GM18858 (cell line): ENCODE data around the gene NAT10.
"Not testable (repeated sequence)": the region's sequence is repeated elsewhere in the genome, so short reads cannot be mapped to it uniquely, and the experiment has no call there.

ENCODE experiments used
- ATAC-seq: cut with Tn5 transposase; IDR thresholded peaks from one replicate; pipeline ENCODE4 v1.9.1; 2021; ENCODE audit not compliant: unreplicated experiment

The NAT10 gene

DNA sequence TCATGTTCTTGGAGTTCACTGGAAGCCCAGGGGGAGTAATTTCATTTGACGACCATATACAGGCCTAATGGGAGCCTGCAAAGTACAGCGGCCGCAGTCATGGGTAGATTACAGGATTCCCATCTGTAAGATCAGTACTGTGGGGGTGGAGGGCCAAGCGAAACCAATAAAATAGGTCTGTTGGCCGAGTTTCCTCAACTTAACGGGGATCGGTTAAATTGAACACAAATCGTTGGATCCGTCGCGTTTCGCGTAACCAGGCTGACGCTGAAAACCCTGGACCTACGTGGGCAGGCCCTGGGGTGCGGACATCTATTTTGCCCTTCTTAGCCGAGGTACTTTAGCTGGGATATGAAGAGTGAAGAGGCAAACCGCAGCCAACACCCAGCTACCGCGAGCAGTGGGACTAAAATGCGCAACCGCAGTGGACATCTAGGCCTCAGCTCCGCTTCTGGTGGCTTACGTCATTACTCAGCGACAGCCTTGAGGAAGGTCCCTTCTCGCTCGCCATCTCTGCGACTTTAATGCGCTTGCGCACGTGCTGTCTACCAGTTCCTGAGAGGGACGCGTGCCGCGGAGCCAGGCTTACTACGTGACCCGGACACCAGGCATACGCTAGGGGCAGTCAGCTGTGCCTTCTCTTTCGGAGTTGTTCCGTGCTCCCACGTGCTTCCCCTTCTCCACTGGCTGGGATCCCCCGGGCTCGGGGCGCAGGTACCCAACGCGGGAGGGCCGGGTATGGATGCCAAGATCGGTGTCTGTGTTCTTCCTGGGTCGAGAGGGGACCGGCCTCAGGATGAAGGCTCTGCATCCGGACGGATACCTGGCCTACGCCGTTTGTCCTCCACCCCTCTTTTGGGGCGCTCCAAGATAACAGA, at the start of gene NAT10:
Gene NAT10 (plus strand): TSS at position 551 of the 878 bp plus-strand sequence. CDS start 2,597 bp downstream, outside the sequence.
- ATAC-seq: peak; percentile 88

DNA sequence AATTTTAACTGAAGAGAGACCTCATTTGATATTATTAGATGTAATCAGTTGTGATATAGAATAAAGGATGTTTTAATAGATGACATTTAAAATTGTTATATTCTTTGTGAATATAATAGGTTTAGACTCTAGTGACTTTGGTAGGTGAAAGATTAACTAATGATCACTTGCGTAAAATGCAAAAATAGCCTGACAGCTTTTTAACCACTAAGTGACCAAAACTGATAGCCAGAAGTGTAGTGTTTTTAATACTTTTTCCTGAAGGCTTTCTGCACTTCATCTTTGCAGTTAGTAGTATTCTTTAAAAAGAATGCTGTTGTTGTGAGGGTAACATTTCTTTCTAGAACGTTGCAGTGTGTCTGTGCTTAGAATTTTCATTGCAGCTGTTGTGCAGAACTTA, 48.8 kb upstream of the NAT10 start:
- ATAC-seq: no peak

DNA sequence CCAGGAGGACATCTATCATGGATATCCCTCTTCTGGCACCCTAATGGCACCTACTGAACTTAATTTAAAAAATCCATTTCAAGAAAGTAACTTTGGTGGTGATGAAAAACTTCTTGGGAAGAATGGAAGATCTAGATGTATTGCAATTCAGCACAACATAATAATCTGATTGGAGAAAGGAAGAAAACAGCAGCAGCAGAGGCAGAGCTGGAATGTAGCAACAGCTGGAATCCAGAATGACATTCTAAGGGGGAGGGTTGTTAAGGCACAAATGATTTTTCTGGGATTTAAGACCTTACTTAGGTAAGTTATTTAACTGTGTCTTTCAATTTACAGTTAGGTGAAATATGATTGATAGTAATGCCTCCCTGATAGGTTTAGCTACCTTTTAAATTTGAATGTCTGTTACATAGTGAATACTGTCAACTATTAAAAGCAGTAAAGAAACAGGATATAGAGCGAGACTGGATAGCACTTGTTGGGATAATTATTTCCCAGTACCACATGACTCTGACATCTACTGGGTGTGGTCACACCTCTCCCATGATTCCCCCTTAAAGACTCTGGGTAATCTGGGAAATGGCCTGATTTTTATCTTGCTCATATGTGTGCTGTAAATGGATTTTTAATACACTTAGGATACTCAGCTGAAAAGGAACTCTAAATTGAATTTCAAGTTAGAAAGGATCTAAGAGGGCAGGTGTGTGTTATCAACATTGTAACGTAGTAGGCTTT, 42.2 kb upstream of the NAT10 start:
- ATAC-seq: no peak

DNA sequence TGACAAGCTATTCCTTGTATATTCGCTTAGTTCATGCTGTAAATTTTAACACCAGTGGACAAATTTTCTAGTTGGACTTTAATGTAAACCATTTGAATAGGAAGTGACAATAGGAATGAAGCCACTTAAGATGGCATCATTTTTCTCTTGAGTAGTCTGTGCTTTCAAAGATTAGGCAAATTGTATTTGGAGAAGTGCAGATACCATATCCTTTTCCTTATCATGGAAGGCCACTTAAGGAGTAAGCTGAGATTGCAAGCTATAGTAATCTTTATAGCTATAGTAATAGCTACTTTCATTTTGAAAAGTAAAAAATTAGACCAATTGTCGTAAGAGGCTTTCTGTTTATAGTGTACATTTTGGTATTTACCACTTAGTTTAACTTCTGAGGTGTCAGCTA, 41.1 kb upstream of the NAT10 start:
- ATAC-seq: no peak

DNA sequence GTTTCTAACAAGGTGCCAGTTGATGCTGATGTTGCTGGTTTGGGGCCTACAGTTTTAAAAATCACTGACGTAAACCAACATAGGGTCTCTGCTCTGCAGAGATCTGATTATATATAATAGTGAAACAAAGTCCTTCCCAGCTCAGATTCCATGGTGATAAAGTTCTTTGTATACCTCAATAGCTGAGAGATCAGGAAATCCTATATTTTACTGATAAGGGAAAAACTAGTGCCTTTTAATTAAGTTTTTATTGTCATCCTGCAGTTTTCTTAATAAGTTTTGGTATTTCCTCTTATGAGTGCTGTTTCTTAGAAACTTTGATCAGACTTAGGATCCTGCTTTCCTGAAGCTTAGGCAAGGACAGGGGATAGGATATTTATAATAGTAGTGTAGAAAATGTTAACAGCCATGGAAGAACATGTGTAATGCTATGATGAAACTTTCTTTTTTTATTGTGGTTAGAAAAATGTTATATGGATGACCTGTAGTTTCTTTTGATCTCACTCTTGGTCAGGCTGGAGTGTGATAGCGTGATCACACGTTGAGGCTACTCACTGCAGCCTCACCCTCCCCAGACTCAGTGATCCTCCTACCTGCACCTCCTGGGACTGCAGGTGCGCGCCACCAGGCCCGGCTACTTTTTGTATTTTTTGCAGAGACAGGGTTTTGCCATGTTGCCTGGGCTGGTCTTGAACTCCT, 39.8 kb upstream of the NAT10 start:
- ATAC-seq: no peak

DNA sequence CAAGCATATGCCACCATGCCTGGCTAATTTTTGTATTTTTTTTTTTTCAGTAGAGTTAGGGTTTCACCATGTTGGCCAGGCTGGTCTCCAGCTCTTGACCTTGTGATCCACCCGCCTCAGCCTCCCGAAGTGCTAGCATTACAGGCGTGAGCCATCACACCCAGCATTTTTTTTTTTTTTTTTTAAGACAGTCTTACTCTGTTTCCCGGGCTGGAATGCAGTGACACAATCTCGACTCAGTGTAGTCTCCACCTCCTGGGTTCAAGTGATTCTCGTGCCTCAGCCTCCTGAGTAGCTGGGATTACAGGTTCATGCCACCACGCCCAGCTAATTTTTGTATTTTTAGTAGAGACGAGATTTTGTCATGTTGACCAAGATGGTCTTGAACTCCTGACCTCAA, 38.7 kb upstream of the NAT10 start:
- not testable (repeated sequence) for ATAC-seq

DNA sequence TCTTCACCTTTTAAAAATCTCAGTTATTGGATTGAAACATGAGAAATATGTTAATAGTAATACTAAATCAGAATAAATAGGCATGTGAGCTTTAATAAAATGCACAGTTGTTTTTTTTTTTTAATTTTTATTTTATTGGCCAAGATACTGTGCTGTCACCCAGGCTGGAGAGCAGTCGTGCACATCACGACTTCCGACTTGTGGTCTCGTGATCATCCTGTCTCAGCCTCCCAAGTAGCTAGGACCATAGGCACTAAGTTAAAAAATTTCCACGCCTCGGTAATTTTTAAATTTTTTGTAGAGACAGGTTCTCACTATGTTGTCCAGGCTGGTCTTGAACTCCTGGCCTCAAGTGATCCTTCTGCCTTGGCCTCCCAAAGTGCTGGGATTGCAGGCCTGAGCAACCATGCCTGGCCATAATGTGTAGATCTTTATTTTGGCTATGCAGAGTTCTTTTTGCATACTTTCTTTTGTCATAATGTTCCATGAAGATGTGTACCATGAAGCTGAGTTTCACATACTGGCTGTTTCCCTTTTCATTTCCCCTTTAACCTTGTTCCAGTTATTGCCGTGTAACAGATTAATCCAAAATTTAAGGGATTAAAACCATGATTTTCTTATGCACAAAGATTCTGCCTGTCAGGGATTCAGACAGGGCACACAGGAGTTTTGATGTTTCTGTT, 37.9 kb upstream of the NAT10 start:
- ATAC-seq: no peak

DNA sequence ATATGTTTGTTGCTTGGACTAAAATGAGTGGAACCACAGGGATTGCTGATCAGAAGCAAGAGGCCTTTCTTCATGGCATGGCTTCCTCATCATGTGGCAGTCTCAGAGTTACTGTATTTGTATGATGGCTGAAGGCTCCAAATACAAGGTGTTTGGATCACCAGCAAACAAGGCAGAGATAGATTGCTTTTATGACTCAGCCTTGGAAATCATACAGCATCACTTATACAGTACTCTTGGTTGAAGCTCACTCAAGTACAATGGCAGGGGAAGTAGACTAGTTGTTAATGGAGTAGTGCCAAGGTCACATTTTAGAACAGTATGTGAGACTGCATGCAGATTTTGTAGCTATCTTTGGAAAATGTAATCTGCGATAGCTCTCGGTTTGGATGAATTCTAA, 37.3 kb upstream of the NAT10 start:
- no peak for ATAC-seq

DNA sequence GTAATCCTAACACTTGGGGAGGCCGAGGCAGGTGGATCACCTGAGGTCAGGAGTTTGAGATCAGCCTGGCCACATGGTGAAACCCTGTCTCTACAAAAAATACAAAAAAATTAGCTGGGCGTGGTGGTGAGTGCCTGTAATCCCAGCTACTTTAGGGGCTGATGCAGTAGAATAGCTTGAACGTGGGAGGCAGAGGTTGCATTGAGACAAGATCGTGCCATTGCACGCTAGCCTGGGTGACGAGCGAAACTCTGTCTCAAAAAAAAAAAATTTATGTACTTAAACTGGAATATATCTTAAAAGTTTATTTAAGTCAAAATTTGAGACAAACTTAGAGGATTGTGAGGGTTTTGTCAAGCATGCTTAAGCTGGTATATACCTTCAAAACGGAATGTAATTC, 34.1 kb upstream of the NAT10 start:
- ATAC-seq: not testable (repeated sequence)

DNA sequence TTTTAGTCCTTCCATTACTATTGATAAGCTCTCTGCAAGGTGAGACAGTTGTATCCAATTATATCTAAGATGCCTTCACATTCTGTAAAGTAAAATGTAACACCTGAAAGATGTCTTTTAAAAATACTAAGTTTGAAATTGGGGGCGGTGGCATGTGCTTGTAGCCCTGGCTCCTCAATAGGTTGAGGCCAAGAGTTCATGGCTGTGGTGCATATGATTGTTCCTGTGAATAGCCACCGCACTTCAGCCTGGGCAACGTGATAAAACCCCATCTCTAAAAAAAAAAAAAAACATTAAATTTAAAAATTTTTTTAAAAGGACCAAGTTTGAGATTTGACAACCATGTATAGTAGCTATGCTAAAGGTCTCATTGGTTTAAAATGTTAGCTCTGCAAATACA, 33.4 kb upstream of the NAT10 start:
- ATAC-seq: no peak

DNA sequence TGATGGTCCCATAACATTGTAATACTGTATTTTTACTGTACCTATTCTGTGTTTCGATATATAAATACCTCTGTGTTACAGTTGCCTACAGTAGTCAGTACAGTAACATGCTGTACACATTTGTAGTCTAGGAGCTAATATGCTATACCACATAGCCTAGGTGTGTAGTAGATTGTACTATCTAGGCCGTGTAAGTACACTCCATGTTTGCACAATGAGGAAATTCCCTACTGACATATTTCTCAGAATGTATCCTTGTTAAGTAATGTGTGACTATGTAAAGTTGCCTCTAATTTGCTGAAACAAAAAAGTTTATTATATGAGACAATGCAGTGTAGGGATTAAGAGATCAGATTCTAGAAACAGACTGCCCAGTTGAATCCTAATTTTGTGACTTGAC, 32.6 kb upstream of the NAT10 start:
- no peak for ATAC-seq

DNA sequence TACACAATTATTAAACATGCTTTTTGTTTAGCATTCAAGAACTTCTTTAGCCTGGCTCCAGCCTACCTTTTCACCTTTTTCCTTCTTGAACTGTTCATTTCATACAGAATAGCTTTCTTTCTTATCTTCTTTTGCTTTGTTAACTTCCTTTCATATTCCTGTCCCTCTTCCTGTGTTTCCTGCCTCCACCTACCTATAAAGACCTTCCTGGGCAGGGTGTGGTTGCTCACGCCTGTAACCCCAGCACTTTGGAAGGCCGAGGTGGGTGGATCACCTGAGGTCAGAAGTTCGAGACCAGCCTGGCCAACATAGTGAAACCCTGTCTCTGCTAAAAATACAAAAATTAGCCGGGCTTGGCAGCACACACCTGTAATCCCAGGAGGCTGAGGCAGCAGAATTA, 31.0 kb upstream of the NAT10 start:
- no peak for ATAC-seq

DNA sequence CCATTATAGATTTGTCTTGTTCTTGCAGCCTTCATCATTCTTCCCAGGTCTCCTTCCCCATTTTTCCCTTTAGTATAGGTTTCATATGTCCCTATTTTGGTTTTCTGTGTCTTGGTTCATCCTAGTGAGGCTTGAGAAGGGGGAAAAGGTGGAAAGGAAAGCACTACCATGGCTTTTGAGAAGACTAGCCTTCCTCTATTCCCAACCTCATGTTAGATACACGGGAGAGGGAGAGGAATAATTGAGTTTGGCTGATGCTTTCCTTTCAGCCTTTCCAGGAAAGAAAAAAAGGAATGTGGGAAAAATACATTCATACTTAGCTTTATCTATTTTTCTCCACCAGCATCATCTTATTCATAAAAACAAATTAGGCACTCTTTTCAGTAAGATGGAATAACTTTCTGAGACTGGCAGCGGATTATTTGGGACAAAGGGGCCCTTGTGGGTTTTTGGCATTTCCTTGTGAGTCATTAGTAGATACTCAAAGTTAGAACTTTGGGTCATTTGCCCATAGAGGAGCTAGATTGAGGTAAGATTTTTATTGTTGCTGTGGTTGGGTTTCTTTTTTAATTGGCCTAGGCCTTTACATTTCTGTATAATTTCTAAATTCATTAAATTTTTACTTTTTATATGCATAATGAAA, 30.1 kb upstream of the NAT10 start:
- ATAC-seq: no peak

DNA sequence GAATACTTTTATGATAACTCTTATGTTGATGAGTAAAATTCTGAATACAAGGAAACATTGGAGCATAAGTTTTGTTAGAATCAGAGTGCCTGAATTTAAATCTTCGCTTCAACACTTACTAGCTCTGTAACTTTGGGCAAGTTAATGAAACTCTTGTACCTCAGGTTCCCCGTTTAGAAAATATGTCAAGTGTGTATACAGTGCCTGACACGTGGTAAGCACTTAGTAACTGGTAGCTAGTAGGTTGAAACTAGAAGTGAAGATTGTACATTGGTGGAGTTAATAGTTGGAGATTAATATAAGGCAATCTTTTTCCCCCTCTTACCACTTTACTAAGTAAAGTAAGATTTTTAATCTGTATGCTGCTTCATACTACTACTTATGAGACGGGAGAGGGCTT, 24.8 kb upstream of the NAT10 start:
- no peak for ATAC-seq

DNA sequence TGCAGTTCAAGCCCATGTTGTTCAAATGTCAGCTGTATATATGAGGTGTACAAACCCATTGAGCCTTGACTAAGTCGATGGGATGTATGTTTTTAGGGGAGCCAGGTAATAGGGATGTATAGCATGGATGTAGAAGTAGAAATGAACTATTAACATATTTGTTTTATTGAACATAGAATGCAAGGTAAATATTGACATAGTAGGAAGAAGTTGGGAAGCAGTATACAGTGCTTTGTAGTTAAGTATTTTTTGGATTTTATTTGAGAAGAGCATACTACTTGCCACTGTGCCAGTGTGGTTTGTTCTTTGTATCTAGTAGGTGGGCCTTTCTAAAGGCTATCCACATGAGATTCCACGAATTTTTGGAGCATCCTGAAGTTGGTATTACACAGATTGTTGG, 20.8 kb upstream of the NAT10 start:
- ATAC-seq: no peak

DNA sequence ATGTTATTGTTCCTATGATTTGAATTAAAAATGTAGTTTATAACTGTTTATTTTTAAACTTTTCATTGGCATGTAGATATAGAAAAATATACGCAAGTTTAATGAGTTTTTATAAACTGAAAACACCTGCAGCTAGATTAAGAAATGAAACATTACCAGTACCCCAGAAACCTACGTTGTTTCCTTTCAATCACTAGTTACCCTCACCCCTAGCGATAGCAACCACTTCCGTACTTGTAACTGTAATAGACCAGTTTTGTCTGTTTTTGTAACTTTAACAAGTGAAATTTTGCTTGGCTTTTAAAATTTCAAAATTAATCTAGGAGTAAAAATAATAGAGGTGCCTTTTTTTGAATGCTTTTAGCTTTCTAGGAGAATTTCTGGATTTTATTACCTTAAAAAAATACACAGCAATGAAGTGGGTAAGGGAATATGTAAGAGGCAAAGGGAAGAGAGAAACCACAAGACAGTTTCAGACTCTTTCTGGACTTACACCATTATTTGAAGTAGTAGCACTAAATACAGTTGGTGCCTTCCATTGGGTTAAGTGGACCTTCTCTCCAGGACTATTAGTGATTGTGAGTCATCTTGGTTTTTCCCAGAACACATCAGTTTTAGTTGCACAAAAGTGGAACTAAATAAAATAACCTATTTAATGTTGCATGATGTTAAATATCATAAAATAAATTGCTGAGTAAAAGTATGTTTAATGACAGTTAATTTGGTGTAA, 18.7 kb upstream of the NAT10 start:
- ATAC-seq: peak; percentile 43

DNA sequence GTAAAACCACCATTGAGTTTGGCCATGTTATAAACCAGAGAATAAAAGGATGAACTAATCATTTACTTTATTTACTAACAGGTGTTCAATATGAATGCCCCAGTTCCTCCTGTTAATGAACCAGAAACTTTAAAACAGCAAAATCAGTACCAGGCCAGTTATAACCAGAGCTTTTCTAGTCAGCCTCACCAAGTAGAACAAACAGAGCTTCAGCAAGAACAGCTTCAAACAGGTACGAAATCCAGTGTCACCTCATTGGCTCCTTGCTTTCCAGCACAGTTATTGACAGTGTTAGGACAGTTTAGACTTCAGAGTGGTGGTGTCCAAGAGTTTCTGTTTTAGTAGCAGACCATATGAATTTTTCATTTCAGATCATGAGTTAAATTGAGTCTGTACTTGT, 13.6 kb upstream of the NAT10 start:
- no peak for ATAC-seq

DNA sequence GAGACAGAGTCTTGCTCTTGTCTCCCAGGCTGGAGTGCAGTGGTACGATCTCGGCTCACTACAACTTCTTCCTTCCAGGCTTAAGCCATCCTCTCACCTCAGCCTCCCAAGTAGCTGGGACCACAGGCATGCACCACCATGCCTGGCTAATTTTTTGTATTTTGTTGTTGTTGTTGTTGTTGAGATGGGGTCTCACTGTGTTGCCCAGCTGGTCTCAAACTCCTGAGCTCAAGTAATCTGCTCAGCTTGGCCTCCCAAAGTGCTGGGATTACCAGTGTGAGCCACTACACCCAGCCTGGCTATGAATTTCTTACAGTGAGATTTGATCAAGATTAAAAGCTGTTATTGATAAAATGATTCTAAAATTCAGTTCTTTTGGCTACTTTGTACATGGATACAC, 10.5 kb upstream of the NAT10 start:
- not testable (repeated sequence) for ATAC-seq

DNA sequence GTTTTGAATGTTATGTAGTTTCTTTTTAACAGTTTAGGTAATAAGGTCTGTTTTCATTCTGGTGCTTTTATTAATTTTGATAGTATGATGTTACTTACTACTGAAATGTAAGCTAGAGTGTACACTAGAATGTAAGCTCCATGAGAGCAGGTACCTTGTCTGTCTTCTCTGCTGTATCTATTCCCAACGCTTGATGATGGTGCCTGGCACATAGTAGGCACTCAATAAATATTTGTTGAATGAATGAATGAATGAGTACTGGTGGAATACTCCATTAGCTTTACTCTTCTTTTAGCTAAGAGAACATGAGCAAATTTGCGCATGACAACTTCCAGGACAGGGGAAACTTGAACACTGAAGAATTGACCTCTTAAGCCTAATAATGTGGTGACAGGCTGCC, 6.6 kb upstream of the NAT10 start:
- ATAC-seq: no peak

DNA sequence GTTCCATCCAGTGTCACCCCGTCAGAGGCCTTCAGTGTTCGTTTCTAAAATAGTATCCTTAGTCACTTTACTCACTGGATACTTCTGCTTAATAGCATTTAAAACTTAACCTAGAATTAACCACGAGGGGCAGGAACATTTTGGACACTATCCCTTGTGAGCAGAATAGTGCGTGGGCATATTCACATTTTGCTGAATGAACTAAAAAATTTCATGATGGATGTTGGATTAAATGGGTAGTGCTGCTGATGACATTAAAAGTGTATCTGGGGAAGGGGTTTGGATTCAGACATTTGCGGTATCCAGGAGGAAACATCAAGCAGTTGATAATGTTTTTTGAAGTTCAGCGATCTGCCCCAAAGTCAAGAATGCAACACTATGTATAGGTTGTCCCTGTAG, 750 bp upstream of the NAT10 start:
- ATAC-seq: no peak
